Tibial nerve (tissue), 4 donors: ENCODE measurements around the gene FARSB.

Experiments used
- EP300 ChIP-seq, 2 donors: sonication (generic); formaldehyde crosslinking; IDR thresholded peaks; one replicate each; pipeline ENCODE4 v1.6.1; 2017; ENCODE audit warnings: antibody characterized with exemption in 2 of 2, mild to moderate bottlenecking in 1 of 2
- POLR2A ChIP-seq, 2 donors: fragments of 450-650 bp; IDR thresholded peaks; one replicate each; pipeline ENCODE4 v1.6.1; 2017; ENCODE audit warnings: antibody characterized with exemption in 2 of 2, mild to moderate bottlenecking in 2 of 2, moderate library complexity in 2 of 2
- TF ChIP-seq, protein P1 (sequence below), 5 experiments: fragments of 200-600 bp in 3 of 5; fragments of 450-650 bp in 2 of 5; sonication (generic) in 3 of 5; IDR thresholded peaks; one replicate each; pipeline ENCODE4 v1.5.1; 2016 to 2019; ENCODE audit warnings: antibody characterized with exemption in 5 of 5, mild to moderate bottlenecking in 3 of 5, moderate library complexity in 2 of 5

GRCh38 chr2:222594679-222595078 is 61.2 kb downstream of the FARSB start:
- TF ChIP-seq, protein P1, sequence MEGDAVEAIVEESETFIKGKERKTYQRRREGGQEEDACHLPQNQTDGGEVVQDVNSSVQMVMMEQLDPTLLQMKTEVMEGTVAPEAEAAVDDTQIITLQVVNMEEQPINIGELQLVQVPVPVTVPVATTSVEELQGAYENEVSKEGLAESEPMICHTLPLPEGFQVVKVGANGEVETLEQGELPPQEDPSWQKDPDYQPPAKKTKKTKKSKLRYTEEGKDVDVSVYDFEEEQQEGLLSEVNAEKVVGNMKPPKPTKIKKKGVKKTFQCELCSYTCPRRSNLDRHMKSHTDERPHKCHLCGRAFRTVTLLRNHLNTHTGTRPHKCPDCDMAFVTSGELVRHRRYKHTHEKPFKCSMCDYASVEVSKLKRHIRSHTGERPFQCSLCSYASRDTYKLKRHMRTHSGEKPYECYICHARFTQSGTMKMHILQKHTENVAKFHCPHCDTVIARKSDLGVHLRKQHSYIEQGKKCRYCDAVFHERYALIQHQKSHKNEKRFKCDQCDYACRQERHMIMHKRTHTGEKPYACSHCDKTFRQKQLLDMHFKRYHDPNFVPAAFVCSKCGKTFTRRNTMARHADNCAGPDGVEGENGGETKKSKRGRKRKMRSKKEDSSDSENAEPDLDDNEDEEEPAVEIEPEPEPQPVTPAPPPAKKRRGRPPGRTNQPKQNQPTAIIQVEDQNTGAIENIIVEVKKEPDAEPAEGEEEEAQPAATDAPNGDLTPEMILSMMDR (IDR thresholded peaks at IDR 0.05): no peak
- TF ChIP-seq EP300 (IDR thresholded peaks at IDR 0.05) (no peak), POLR2A (IDR thresholded peaks at IDR 0.05) (no peak)
